Liver (tissue), 9 donors: ENCODE measurements around the gene MARK3. TPM values are rescaled to one million over a fixed set of nuclear protein-coding genes. Genes with fewer than 3 reads are reported as not detected.

Experiments
- DNase-seq: peaks from one replicate; pipeline ENCODE4 v3.0.0-alpha.2; 2017; ENCODE audit warnings: low spot score
- H3K27ac ChIP-seq, 2 donors: one replicate each; pipeline ENCODE4 v1.7.0; 2013; ENCODE audit warnings: inconsistent platforms in 2 of 2, low read length in 2 of 2, control low read depth in 1 of 2, low read depth in 1 of 2, mild to moderate bottlenecking in 1 of 2
- H3K27me3 ChIP-seq, 4 donors: one replicate each; pipeline versions ENCODE4 v1.6.1 to v1.7.0; 2013; ENCODE audit warnings: low read length in 3 of 4, inconsistent platforms in 1 of 4, mild to moderate bottlenecking in 1 of 4, moderate library complexity in 1 of 4; ENCODE audit not compliant: control insufficient read depth in 4 of 4, insufficient read depth in 4 of 4
- H3K36me3 ChIP-seq, 4 donors: one replicate each; pipeline versions ENCODE4 v1.6.1 to v1.7.0; 2013; ENCODE audit warnings: low read length in 3 of 4, mild to moderate bottlenecking in 3 of 4, low read depth in 1 of 4, moderate library complexity in 1 of 4; ENCODE audit not compliant: control insufficient read depth in 4 of 4, insufficient read depth in 3 of 4
- H3K4me1 ChIP-seq, 4 donors: one replicate each; pipeline versions ENCODE4 v1.6.1 to v1.7.0; 2013; ENCODE audit warnings: low read length in 3 of 4, mild to moderate bottlenecking in 3 of 4, moderate library complexity in 1 of 4; ENCODE audit not compliant: control insufficient read depth in 4 of 4, insufficient read depth in 4 of 4
- H3K4me3 ChIP-seq, 3 donors: one replicate each; pipeline versions ENCODE4 v1.6.1 to v1.7.0; 2013; ENCODE audit warnings: low read length in 3 of 3, control low read depth in 1 of 3, low read depth in 1 of 3, mild to moderate bottlenecking in 1 of 3
- H3K9ac ChIP-seq, 2 donors: one replicate each; pipeline ENCODE4 v1.7.0; 2013; ENCODE audit warnings: low read length in 2 of 2, mild to moderate bottlenecking in 2 of 2, moderate library complexity in 2 of 2, control low read depth in 1 of 2, low read depth in 1 of 2
- H3K9me3 ChIP-seq, 4 donors: one replicate each; pipeline versions ENCODE4 v1.6.1 to v1.7.0; 2013; ENCODE audit warnings: low read length in 3 of 4; ENCODE audit not compliant: control insufficient read depth in 4 of 4
- ATF3 ChIP-seq: IDR thresholded peaks from 2 replicates; pipeline ENCODE4 v1.6.1; 2016; ENCODE audit warnings: antibody characterized with exemption
- FOXA1 ChIP-seq: IDR thresholded peaks from 2 replicates; pipeline ENCODE4 v1.6.1; 2016; ENCODE audit warnings: antibody characterized with exemption
- FOXA2 ChIP-seq: IDR thresholded peaks from 2 replicates; pipeline ENCODE4 v1.6.1; 2016; ENCODE audit warnings: antibody characterized with exemption
- GABPA ChIP-seq, 2 donors: IDR thresholded peaks in 1 of 2; conservative IDR thresholded peaks in 1 of 2; 2 replicates each; pipeline ENCODE4 v1.6.1; 2016; ENCODE audit warnings: antibody characterized with exemption in 2 of 2, mild to moderate bottlenecking in 1 of 2, moderate library complexity in 1 of 2
- HNF4A ChIP-seq, 2 donors: conservative IDR thresholded peaks; 2 replicates each; pipeline ENCODE4 v1.6.1; 2016; ENCODE audit warnings: antibody characterized with exemption in 2 of 2, mild to moderate bottlenecking in 2 of 2
- HNF4G ChIP-seq: IDR thresholded peaks from 2 replicates; pipeline ENCODE4 v1.6.1; 2016; ENCODE audit warnings: antibody characterized with exemption
- MAX ChIP-seq: IDR thresholded peaks from 2 replicates; pipeline ENCODE4 v1.6.1; 2016; ENCODE audit warnings: antibody characterized with exemption
- NR2F2 ChIP-seq: IDR thresholded peaks from 2 replicates; pipeline ENCODE4 v1.6.1; 2016; ENCODE audit warnings: antibody characterized with exemption
- RAD21 ChIP-seq, 2 donors: IDR thresholded peaks; 2 replicates each; pipeline ENCODE4 v1.6.1; 2016; ENCODE audit warnings: antibody characterized with exemption in 2 of 2, mild to moderate bottlenecking in 2 of 2
- REST ChIP-seq: IDR thresholded peaks from 2 replicates; pipeline ENCODE4 v1.6.1; 2016; ENCODE audit warnings: antibody characterized with exemption, mild to moderate bottlenecking
- RXRA ChIP-seq, 2 donors: IDR thresholded peaks; 2 replicates each; pipeline ENCODE4 v1.6.1; 2017 to 2018; ENCODE audit warnings: antibody characterized with exemption in 2 of 2, mild to moderate bottlenecking in 1 of 2
- SP1 ChIP-seq: IDR thresholded peaks from 2 replicates; pipeline ENCODE4 v1.6.1; 2018; ENCODE audit warnings: antibody characterized with exemption, mild to moderate bottlenecking
- YY1 ChIP-seq: IDR thresholded peaks from 2 replicates; pipeline ENCODE4 v1.6.1; 2016; ENCODE audit warnings: antibody characterized with exemption, mild to moderate bottlenecking
- ZBTB33 ChIP-seq: IDR thresholded peaks from 2 replicates; pipeline ENCODE4 v1.6.1; 2016; ENCODE audit warnings: antibody characterized with exemption
- WGBS: extraction: QIAGEN DNeasy Blood & Tissue Kit; methylation state at CpG from one replicate; pipeline ENCODE4 v1.1.7; 2013; 5-methylcytosine and 5-hydroxymethylcytosine counted together
- polyA plus RNA-seq, 2 donors: library from polyadenylated mRNA; stranded (reverse) in 1 of 2; unstranded in 1 of 2; fragments of 200-250 nt in 1 of 2; fragments of >200 nt in 1 of 2; fragmentation: Nextera tagmentation in 1 of 2; extraction: Ambion mirVana in 1 of 2; gene quantifications; one replicate each; pipeline versions ENCODE4 v1.2.1 to v1.2.3, GENCODE V29; 2013 to 2015
- total RNA-seq, 2 donors: library from RNA; depleted of rRNA; stranded (reverse); fragments of >200 nt; gene quantifications; one replicate each; pipeline ENCODE4 v1.2.3, GENCODE V29; 2014
- donor health status: healthy.
- donor health status: healthy.
- donor health status: healthy.
- donor health status: healthy.
- donor health status: healthy.

The MARK3 gene
- total and polyA plus RNA-seq, 4 donors, result 14.1 to 86.0 (median 33.0) TPM

- WGBS, result 94% methylated on average over 2 of the region's 2 CpGs
- Histone ChIP-seq H3K27ac (no peak overlapping the region), H3K36me3 (peaks cover 0 to 5% (median 0%) of the 10 kb centered on the region in 4 donors), H3K4me1 (peaks cover 0 to 9% (median under 1%) of the 10 kb centered on the region in 4 donors), H3K27me3 (no peaks in the 10 kb centered on the region), H3K9me3 (no peaks in the 10 kb centered on the region), H3K9ac (no peak overlapping the region), H3K4me3 (no peak overlapping the region)
- DNase-seq, result no peak
- TF ChIP-seq HNF4G (no peak), REST (no peak)
Measured at GRCh38 chr14:103449634-103450161, 64.5 kb downstream of the MARK3 start.

- no peak overlapping the region for H3K4me3 ChIP-seq
- H3K4me1 ChIP-seq, result peaks cover 0 to 4% (median under 1%) of the 10 kb centered on the region in 4 donors
- no peak overlapping the region for H3K9ac ChIP-seq
- WGBS, result 81% methylated on average over 2 of the region's 2 CpGs
- no peak for DNase-seq
- H3K9me3 ChIP-seq, result no peaks in the 10 kb centered on the region
- TF ChIP-seq GABPA (IDR thresholded peaks at IDR 0.05 in 1 of 2, conservative IDR thresholded peaks at IDR 0.05 in 1 of 2) (no peak), ATF3 (no peak), NR2F2 (no peak), HNF4G (no peak), FOXA2 (no peak), SP1 (no peak), FOXA1 (no peak), RXRA (IDR thresholded peaks at IDR 0.05) (no peak), YY1 (no peak), HNF4A (conservative IDR thresholded peaks at IDR 0.05) (no peak)
- H3K27ac ChIP-seq, result no peak overlapping the region
- peaks cover 0 to 5% (median 0%) of the 10 kb centered on the region in 4 donors for H3K36me3 ChIP-seq
- H3K27me3 ChIP-seq, result no peaks in the 10 kb centered on the region
Measured at GRCh38 chr14:103450416-103450815, 65.2 kb downstream of the MARK3 start.

- TF ChIP-seq HNF4G (no peak), NR2F2 (no peak), MAX (no peak), FOXA2 (no peak), RAD21 (IDR thresholded peaks at IDR 0.05) (no peak), REST (no peak), ZBTB33 (no peak), GABPA (IDR thresholded peaks at IDR 0.05 in 1 of 2, conservative IDR thresholded peaks at IDR 0.05 in 1 of 2) (no peak), RXRA (IDR thresholded peaks at IDR 0.05) (no peak), ATF3 (no peak)
- peaks cover 0 to 5% (median 0%) of the 10 kb centered on the region in 4 donors for H3K36me3 ChIP-seq
- no peak overlapping the region for H3K4me3 ChIP-seq
- no peak for DNase-seq
- H3K4me1 ChIP-seq, result peaks cover 0 to 4% (median 1%) of the 10 kb centered on the region in 4 donors
- H3K27ac ChIP-seq, result no peak overlapping the region
- no peaks in the 10 kb centered on the region for H3K9me3 ChIP-seq
- H3K9ac ChIP-seq, result no peak overlapping the region
- H3K27me3 ChIP-seq, result no peaks in the 10 kb centered on the region
Measured at GRCh38 chr14:103451401-103451800, 66.2 kb downstream of the MARK3 start.
